NCI-H2196 treated with DMSO at 0.1 percent for 48 hours (cell line): ENCODE data around the gene TACC2.
"Not testable (repeated sequence)": the region's sequence is repeated elsewhere in the genome, so short reads cannot be mapped to it uniquely, and the experiment has no call there.

Source experiments
- DNase-seq: peaks from one replicate; lab custom pipeline; 2025; ENCODE audit not compliant: unreplicated experiment; lab: John Stamatoyannopoulos, UW

The TACC2 gene

DNA sequence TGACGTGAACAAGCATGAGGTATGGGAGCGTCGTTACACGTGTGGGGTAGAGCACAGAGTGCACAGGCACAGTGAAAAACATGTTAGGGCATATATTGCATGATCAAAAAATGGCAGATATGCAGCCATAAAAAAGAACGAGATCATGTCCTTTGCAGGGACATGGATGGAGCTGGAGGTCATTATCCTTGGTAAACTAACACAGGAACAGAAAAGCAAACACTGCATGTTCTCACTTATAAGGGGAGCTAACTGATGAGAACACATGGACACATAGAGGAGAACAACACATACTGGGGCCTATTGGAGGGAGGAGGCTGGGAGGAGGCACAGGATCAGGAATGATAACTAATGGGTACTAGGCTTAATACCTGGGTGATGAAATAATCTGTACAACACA, 66.3 kb downstream of the TACC2 start:
- DNase-seq: no peak

DNA sequence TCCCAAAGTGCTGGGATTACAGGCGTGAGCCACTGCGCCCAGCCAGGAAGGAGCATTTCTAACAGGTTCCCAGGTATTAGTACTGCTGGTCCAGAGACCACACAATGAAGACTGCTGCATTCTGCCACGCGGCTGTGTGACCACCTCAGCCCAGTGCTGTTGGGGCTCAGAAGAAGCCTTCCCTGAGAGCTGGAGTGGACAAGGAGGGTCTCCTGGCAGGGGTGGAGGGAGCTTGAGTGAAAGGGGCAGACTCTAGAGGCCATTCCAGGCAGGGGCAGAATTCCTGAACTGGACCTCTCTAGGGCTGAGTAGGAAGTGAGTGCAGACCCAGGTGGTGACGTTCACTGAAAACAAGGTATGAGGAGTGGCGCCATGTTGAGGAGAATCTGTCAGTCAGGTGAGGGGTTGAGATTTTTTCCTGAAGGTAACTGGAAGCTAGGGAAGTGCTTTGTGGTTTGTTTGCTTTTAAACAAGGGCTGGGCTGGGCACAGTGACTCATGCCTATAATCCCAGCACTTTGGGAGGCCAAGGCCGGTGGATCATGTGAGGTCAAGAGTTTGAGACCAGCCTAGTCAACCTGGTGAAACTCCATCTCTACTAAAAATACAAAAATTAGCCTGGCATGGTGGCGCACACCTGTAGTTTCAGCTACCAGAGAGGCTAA, 67.6 kb downstream of the TACC2 start:
- DNase-seq: no peak

DNA sequence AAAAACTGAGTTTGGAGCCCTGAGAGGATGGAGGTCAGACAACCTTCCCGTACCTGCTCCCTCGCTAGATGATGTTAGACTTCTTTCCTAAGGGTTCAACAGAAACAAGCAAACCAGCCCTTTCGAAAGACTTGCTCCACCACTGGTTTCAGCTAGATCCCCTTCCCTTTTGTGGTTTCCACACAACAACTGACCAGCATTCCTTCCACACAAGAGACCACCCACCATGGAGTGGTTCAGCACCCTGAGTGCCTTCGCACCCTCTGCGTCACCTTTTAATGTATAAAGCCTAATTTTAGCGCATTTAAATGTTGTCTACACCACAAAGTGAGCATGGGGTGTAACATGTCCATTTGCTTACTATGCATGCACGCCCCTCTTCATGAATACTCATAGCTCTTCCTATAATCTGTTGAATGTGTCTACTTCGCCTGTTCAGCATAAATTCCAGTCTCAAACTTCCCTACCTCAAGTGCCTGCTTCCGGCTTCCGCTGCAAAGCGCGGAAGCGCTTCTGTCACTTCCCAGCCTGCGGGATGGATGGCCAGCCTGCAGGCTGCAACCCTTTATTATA, 69.0 kb downstream of the TACC2 start:
- no peak for DNase-seq

DNA sequence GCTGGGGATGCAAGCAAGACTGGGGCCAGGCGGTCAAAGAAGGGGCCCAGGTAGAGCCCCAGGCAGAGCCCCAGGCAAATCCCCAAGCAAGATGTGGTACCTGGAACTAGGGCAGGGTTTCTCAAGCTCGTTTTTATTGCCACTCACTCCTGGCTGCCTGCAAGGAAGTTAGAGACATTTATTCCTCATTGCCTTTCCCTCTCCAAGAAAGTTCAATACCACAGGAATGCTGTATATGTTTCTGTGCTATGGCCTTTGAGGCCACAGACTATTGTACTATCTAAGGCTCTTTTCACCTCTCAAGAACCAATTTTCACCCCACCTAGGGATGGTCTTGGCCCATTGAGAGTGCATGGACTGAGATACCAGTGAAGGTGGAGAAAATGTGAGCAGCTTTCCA, 71.3 kb downstream of the TACC2 start:
- DNase-seq: no peak

DNA sequence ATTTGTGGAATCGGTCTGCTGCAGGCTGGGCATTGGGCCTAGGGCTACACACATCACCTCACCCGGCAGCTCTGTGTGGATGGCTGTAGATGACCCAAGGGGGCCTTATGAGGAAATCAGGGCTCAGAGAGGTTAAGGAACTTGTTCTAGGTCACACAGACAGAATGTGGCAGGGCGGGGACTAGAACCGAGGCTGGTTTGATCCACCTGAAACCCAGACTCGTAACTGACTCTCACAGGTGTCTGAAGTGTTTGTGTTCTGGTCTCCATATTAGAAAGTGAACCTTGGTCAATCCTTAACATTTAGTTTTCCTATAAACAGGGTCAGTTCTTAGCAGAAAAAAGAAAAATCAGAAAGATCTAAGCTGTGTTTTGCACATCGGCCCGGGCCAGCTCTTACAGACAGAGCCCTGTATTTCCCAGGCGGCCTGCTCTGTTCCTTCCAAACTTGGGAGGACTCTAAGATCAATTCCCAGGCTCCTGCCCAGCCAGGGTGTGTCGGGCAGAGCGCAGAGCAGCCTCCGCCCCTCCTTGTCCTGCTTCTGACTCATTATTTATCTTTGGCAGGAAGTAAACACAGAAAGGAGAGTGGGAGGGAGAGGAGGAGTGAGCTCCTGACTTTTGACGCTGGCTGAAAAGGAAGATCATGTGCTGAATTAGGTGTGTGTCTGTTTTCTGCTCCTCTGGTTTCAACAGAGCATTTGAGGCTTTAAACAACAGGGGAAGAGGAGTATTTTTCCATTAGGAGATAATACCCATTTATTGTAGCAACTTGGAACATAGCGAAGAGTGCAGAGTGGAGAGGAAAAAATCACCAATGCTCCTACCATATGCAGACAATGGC, 74.1 kb downstream of the TACC2 start:
- DNase-seq: peak; percentile 67

DNA sequence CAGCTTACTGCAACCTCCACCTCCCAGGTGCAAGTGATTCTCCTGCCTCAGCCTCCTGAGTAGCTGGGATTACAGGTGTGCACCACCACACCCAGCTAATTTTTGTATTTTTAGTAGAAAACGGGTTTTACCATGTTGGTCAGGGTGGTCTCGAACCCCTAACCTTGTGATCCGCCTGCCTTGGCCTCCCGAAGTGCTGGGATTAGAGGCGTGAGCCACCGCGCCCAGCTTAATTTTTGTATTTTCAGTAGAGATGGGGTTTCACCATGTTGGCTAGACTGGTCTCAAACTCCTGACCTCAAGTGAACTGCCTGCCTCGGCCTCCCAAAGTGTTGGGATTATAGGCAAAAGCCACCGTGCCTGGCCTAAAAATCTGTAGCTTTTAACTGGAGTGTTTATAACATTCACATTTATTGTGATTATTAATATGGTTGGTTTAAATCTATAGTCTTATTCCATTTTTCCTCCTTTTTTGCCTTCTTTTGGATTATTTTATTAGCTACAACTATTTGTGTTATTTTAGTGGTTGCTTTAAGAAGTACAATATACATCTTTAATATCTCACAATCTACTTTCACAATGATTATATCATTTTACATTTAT, 77.5 kb downstream of the TACC2 start:
- DNase-seq: not testable (repeated sequence)

DNA sequence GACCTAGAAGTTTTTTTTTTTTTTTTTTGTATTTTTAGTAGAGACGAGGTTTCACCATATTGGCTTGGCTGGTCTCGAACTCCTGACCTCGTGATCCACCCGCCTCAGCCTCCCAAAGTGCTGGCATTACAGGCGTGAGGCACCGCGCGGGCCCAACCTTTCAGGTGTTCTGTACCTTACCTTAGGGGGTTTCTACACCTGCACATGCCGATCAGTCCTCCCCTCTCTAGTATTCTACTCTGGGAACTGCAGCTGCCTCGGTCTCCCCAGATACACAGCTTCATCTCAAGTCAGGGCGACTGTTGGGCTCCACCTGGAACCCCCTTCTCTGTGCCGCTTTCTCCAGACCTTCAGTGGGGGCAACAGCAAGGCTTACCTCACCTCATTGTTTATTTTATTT, 79.9 kb downstream of the TACC2 start:
- DNase-seq: no peak

DNA sequence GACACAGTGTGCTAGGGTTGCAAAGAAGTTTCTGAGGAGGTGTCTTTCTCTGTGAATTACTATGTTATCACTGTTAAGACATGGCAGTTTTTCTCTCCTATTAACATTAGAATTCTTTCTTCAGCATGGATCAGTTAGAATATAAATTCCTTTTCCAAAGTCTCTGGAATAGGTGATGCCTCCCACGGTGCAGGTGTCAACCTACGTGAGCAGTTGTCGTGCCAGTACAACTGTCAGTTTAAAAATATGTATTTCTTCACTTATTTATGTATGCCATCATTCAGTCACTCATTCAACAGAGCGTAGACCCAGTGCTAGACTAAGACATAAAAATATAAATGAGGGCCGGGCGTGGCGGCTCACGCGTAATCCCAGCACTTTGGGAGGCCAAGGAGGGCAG, 83.5 kb downstream of the TACC2 start:
- no peak for DNase-seq

DNA sequence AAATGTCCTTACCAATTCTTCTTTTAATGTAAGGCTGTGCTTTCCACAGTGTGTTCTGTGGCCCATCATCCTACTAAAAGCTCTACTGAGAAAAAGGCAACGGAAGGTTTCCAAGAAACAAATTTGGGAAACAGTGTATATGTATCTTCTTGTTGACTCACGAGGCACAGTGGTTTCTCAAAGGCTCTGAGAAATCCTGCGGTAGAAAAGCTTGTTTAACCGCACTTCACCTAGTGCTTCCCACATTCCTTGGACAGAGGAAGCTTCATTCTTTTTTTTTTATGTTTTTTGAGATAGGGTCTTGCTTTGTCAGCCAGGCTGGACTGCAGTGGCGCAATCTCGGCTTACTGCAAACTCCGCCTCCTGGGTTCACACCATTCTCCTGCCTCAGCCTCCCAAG, 84.5 kb downstream of the TACC2 start:
- DNase-seq: no peak

DNA sequence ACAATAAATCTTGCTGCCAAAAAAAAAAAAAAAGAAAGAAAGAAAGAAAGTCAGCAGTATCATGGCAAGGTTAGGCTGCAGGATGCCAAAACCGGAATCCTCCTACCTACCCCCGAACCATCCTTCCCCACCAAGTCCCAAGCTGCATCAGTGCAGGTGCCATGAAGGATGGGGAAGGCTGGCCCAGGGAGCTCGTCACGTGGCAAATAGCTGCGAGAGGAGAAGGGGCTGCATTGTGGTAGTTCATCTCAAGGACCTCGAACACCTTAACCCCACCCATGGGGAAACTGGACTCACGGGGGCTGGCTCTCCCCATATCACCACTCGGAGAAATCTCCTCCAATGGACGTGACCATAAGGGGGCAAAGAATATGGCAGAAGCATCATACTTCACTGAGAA, 86.2 kb downstream of the TACC2 start:
- no peak for DNase-seq

DNA sequence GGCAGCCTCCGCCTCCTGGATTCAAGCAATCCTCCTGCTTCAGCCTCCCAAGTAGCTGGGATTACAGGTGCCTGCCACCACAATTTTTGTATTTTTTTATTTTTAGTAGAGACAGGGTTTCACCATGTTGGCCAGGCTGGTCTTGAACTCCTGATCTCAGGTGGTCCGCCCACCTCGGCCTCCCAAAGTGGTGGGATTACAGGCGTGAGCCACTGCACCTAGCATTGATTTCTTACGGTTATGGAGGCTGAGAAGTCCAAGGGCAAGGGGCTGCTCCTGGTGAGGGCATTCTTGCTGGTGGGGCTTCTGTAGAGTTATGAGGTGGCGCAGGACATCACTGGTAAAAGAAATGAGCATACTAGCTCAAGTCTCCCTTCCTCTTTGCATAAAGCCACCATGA, 86.9 kb downstream of the TACC2 start:
- DNase-seq: not testable (repeated sequence)

DNA sequence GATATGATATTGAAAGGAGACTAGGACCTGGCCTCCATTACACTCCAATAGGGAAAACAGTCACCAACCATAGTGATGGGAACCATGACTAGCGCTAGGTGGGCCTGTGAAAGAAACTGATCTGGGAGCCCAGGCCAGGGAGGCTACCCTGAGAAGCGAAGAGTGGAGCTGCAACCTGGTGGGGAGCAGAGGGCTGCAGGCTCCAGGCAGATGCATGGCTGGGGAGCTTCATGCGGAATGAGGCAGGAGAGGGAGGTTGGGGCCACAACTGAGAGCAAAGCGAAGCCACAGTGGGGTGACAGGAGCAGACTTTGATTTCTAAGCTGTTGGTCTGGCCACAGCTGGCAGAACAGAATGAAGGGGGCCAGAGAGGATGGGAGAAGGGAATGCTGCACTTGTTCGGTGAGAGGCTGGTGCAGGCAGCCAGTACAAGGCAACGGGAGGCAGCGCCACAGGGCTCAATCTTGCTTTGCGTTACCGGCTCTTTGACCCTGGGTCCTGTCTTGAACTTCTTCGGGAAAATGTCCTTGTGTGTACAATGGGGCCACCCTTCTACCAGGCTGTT, 88.4 kb downstream of the TACC2 start:
- DNase-seq: no peak

DNA sequence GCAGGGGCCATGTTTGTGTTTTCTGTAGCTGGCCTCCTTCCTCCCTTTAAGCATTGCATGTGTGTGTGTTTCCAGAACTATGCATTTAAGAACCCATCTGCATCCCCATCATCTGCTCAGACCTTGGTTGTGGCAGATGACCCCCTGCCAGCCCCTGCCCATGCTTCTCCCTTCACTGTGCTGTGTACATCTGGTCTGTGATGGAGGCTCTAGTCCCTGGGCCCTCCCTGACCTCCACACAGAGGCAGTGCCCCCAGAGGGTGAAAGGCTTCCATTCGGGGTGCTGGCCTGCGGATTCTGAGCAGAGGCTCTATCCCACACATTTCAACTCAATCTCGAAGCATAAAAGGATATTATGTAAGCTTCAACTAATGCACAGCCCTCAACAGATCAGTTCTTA, 89.4 kb downstream of the TACC2 start:
- DNase-seq: no peak

DNA sequence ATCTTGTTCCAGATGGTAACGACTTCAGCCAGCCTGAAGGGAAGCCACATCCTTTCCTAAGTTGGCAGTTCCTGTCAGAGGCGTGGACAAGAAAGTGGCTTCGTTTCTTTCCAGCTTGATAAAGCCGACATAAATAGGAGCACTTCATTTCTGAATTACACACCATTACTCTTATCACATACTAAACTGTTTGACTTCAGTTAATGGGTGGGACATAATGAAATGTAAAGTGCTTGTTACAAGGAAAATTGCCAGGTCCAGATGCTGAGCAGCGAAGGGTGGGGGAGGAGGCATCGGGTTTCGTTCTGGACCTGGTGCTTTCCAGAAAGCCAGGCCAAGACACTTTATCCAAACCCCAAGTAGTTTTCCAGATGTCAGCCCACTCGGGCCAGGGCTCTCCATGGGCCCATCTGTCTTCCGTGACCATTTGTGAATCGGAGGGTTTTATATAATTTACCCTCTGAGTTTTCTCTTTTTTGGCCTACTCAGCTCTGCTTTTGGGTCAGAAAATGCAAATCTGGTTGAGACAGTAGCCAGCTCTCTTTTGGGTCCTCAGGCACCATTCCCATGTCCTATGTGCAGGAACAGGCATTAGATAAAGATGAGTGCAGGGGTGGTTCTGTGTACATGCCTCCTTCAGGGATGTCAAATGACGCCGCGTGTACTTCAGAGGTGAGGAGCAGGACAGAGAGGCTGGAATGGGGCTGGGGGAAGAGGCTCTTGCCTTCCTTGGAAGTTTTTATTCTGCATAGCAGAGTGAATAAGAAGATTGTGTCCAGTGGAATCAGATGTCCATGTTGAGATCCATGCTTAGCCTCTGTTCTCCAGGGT, 90.2 kb downstream of the TACC2 start:
- DNase-seq: no peak

DNA sequence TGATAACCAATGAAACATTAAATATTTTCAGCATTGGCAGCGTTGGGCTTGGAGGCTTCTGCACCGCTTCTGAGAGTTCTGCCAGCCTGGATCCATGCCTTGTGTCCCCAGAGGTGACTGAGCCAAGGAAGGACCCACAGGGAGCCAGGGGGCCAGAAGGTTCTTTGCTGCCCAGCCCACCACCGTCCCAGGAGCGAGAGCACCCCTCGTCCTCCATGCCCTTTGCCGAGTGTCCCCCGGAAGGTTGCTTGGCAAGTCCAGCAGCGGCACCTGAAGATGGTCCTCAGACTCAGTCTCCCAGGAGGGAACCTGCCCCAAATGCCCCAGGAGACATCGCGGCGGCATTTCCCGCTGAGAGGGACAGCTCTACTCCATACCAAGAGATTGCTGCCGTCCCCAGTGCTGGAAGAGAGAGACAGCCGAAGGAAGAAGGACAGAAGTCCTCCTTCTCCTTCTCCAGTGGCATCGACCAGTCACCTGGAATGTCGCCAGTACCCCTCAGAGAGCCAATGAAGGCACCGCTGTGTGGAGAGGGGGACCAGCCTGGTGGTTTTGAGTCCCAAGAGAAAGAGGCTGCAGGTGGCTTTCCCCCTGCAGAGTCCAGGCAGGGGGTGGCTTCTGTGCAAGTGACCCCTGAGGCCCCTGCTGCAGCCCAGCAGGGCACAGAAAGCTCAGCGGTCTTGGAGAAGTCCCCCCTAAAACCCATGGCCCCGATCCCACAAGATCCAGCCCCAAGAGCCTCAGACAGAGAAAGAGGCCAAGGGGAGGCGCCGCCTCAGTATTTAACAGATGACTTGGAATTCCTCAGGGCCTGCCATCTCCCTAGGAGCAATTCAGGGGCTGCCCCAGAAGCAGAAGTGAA, 93.9 kb downstream of the TACC2 start:
- no peak for DNase-seq

DNA sequence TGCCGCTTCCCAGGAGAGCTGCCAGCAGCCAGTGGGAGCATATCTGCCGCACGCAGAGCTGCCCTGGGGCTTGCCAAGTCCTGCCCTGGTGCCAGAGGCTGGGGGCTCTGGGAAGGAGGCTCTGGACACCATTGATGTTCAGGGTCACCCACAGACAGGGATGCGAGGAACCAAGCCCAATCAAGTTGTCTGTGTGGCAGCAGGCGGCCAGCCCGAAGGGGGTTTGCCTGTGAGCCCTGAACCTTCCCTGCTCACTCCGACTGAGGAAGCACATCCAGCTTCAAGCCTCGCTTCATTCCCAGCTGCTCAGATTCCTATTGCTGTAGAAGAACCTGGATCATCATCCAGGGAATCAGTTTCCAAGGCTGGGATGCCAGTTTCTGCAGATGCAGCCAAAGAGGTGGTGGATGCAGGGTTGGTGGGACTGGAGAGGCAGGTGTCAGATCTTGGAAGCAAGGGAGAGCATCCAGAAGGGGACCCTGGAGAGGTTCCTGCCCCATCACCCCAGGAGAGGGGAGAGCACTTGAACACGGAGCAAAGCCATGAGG, 94.6 kb downstream of the TACC2 start:
- no peak for DNase-seq

DNA sequence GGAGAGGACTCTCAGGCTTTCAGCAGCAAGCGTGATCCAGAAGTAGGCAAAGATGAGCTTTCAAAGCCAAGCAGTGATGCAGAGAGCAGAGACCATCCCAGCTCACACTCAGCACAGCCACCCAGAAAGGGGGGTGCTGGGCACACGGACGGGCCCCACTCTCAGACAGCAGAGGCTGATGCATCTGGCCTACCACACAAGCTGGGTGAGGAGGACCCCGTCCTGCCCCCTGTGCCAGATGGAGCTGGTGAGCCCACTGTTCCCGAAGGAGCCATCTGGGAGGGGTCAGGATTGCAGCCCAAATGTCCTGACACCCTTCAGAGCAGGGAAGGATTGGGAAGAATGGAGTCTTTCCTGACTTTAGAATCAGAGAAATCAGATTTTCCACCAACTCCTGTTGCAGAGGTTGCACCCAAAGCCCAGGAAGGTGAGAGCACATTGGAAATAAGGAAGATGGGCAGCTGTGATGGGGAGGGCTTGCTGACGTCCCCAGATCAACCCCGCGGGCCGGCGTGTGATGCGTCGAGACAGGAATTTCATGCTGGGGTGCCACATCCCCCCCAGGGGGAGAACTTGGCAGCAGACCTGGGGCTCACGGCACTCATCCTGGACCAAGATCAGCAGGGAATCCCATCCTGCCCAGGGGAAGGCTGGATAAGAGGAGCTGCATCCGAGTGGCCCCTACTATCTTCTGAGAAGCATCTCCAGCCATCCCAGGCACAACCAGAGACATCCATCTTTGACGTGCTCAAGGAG, 95.5 kb downstream of the TACC2 start:
- no peak for DNase-seq

DNA sequence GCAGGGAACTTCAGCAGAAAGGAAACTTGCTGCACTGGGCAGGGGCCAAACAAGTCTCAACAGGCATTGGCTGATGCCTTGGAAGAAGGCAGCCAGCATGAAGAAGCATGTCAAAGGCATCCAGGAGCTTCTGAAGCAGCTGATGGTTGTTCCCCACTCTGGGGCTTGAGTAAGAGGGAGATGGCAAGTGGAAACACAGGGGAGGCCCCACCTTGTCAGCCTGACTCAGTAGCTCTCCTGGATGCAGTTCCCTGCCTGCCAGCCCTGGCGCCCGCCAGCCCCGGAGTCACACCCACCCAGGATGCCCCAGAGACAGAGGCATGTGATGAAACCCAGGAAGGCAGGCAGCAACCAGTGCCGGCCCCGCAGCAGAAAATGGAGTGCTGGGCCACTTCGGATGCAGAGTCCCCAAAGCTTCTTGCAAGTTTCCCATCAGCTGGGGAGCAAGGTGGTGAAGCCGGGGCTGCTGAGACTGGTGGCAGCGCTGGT, 96.5 kb downstream of the TACC2 start:
- no peak for DNase-seq
